Heart right ventricle (tissue), 16 donors: Measurements from ENCODE around the gene SMNDC1. TPM values are rescaled to one million over a fixed set of nuclear protein-coding genes. Genes with fewer than 3 reads are reported as not detected.

Experiments used
- ATAC-seq, 8 donors: fragments of 200-7000 bp; cut with Tn5 transposase; one replicate each; pipeline ENCODE4 v1.9.1; 2020; ENCODE audit warnings: mild to moderate bottlenecking in 8 of 8, moderate library complexity in 8 of 8, moderate number of reproducible peaks in 1 of 8
- DNase-seq, 2 donors: peaks; one replicate each; pipeline ENCODE4 v3.0.0-alpha.2; 2020
- H3K27ac ChIP-seq, 10 donors: fragments of 200-600 bp; sonication (generic) in 2 of 10; one replicate each; pipeline versions ENCODE4 v1.5.0 to v1.8.0; 2020 to 2022; ENCODE audit warnings: mild to moderate bottlenecking in 3 of 10
- H3K27me3 ChIP-seq, 7 donors: fragments of 200-600 bp; one replicate each; pipeline ENCODE4 v1.8.0; 2021 to 2022; ENCODE audit warnings: mild to moderate bottlenecking in 2 of 7
- H3K36me3 ChIP-seq, 9 donors: fragments of 200-600 bp; sonication (generic) in 1 of 9; one replicate each; pipeline versions ENCODE4 v1.5.0 to v1.8.0; 2020 to 2022; ENCODE audit warnings: mild to moderate bottlenecking in 2 of 9
- H3K4me1 ChIP-seq, 9 donors: fragments of 200-600 bp; sonication (generic) in 1 of 9; one replicate each; pipeline versions ENCODE4 v1.5.0 to v1.8.0; 2020 to 2022; ENCODE audit warnings: mild to moderate bottlenecking in 4 of 9
- H3K4me3 ChIP-seq, 10 donors: fragments of 200-600 bp; sonication (generic) in 2 of 10; one replicate each; pipeline versions ENCODE4 v1.5.0 to v1.8.0; 2020 to 2022; ENCODE audit warnings: mild to moderate bottlenecking in 7 of 10, moderate library complexity in 2 of 10
- H3K9me3 ChIP-seq, 11 donors: fragments of 200-600 bp in 10 of 11; sonication (generic) in 2 of 11; one replicate each; pipeline versions ENCODE4 v1.5.0 to v1.8.0; 2013 to 2022; ENCODE audit warnings: mild to moderate bottlenecking in 2 of 11, control low read depth in 1 of 11, moderate library complexity in 1 of 11
- CTCF ChIP-seq, 9 donors: fragments of 200-600 bp; sonication (generic) in 2 of 9; IDR thresholded peaks; one replicate each; pipeline versions ENCODE4 v1.5.0 to v1.8.0; 2021 to 2022; ENCODE audit warnings: antibody characterized with exemption in 9 of 9, mild to moderate bottlenecking in 5 of 9, moderate library complexity in 1 of 9
- WGBS, 2 donors: extraction: QIAGEN DNeasy Blood & Tissue Kit; methylation state at CpG; one replicate each; pipeline ENCODE4 v1.1.7; 2013; ENCODE audit warnings: inconsistent platforms in 1 of 2; 5-methylcytosine and 5-hydroxymethylcytosine counted together
- intact Hi-C, 10 donors: fragments of 100-400 bp; cut with DNase I; formaldehyde crosslinking; loops; one replicate each; pipeline versions ENCODE4 v1.11.1 to v1.14.2; 2022
- polyA plus RNA-seq, 2 donors: library from polyadenylated mRNA; stranded (reverse); fragments of 200-250 nt; gene quantifications; one replicate each; pipeline ENCODE4 v1.2.3, GENCODE V29; 2013
- total RNA-seq, 10 donors: library from RNA; stranded (reverse); fragmentation: NEBNext Ultra II Directional in 3 of 10; extraction: Animal tissue kit (Norgen Biotek cat#: 25700) in 3 of 10; gene quantifications; one replicate each; pipeline versions ENCODE4 v1.2.1 to v1.2.4, GENCODE V29; 2021 to 2023
- donor health status: Arrhythmogenic right ventricular cardiomyopathy.
- donor health status: ischemic (EF 13 %, LVEDD 7.1; RV severe dilation, severe dysfunction).
- donor health status: healthy with polysubstance abuse.
- donor health status: DM: no; HTN: yes; CAD: no.
- donor health status: DM: no; HTN: no; CAD: no.
- donor health status: ischemic (EF 25% LVEDD 6.9; RV normal size, moderate dysfunction).
- donor health status: ischemic (EF 25% LVEDD 5.7; RV mildly dilated, moderate dysfunction).
- donor health status: healthy.
- donor health status: DM: yes; HTN: yes; CAD: no.
- donor health status: Ischemic cardiomyopathy.
- donor health status: ischemic (EF 35%, LVEDD 5.7; RV mildly dilated, moderate dysfunction).
- donor health status: nonischemic (EF 11% LVEDD 7.7; RV severe dilation, severe dysfunction).
- donor health status: DM: yes; HTN: yes; CAD: no.
- donor health status: PGD.
- donor health status: ischemic (EF 29% LVEDD 5.4; RV normal size, mild dysfunction).
- donor health status: nonischemic (EF 23%, LVEDD 6.1; RV moderate dilation, normal function).

Gene SMNDC1
- total and polyA plus RNA-seq, 12 donors = 10.1 to 28.0 (median 20.7) TPM

DNA sequence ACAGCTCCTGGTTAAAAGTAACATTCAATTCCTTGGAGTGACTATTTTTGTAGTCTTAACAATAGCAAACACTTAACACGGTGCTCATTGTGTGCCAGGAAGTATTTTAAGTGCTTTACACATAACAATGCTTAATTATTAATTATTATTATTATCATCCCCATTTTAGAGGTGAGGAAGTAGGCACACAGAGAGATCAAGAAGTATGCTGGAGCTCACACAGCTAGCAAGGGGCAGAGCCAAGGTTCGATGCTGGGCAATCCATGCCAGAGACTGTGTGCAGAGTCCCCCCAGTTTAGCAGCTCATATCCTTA is 48.2 kb upstream of the SMNDC1 start:
- TF ChIP-seq CTCF (IDR thresholded peaks at IDR 0.05) = no peak
- Histone ChIP-seq H3K4me1 (peaks cover 0 to 46% (median 9%) of the 10 kb centered on the region in 9 donors), H3K36me3 (no peaks in the 10 kb centered on the region), H3K9me3 (no peaks in the 10 kb centered on the region), H3K4me3 (no peak overlapping the region), H3K27me3 (peaks cover 0 to 8% (median 0%) of the 10 kb centered on the region in 7 donors), H3K27ac (peak overlapping the region in 1 of 10 donors; percentile 0)
- DNase-seq (no peak), ATAC-seq (no peak)
- intact Hi-C loops = loop anchor here in 7 of 10 donors (5.0 kb wide), 4 partner anchors 36 to 194 kb away; no protein-coding TSS in a partner anchor
- 33 to 36% methylated on average over 2 of the region's 2 CpGs for WGBS, 2 donors

DNA sequence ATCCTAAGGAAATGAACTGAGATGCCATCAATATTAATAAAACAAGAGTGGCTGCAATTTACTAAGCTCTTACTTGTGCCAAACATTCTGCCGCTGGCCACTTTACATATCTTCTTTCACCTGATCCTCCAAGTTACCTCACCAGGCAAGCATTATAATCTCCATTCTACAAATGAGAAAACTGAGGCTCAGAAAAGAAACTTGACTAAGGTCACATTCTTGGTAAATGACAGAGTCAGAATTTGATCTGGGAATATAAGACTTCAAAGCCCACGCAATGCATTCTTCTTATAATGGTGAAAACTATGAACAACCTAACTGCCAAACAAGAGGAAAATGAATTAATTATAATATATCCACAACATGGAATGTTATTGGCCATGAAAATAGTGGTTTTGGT is 46.1 kb upstream of the SMNDC1 start:
- 90% methylated on average over 2 of the region's 2 CpGs for WGBS, 2 donors
- no peaks in the 10 kb centered on the region for H3K36me3 ChIP-seq
- H3K9me3 ChIP-seq = no peaks in the 10 kb centered on the region
- no peak for TF ChIP-seq CTCF (IDR thresholded peaks at IDR 0.05)
- H3K4me1 ChIP-seq = peaks cover 0 to 25% (median 3%) of the 10 kb centered on the region in 9 donors
- H3K27me3 ChIP-seq = peaks cover 0 to 8% (median 0%) of the 10 kb centered on the region in 7 donors
- H3K4me3 ChIP-seq = no peak overlapping the region
- DNase-seq (no peak), ATAC-seq (no peak)
- intact Hi-C loops = loop anchor here in 7 of 10 donors (5.0 kb wide), 4 partner anchors 34 to 196 kb away; no protein-coding TSS in a partner anchor
- no peak overlapping the region for H3K27ac ChIP-seq

- H3K4me3 ChIP-seq = no peak overlapping the region
- no peak overlapping the region for H3K27ac ChIP-seq
- no peaks in the 10 kb centered on the region for H3K36me3 ChIP-seq
- no peak for TF ChIP-seq CTCF (IDR thresholded peaks at IDR 0.05)
- H3K27me3 ChIP-seq = peaks cover 0 to 8% (median 0%) of the 10 kb centered on the region in 7 donors
- no peak for DNase-seq
- ATAC-seq = no peak
- peaks cover 0 to 20% (median 3%) of the 10 kb centered on the region in 9 donors for H3K4me1 ChIP-seq
- WGBS, 2 donors = 84 to 90% methylated on average over 3 of the region's 3 CpGs
- H3K9me3 ChIP-seq = no peaks in the 10 kb centered on the region
- intact Hi-C loops = loop anchor here in 7 of 10 donors (5.0 kb wide), 4 partner anchors 33 to 197 kb away; no protein-coding TSS in a partner anchor
These were observed 45.1 kb upstream of the SMNDC1 start for GRCh38 chr10:110349831-110350230.

- Histone ChIP-seq H3K27ac (no peak overlapping the region), H3K9me3 (no peaks in the 10 kb centered on the region), H3K4me3 (no peak overlapping the region), H3K27me3 (peaks cover 0 to 11% (median 0%) of the 10 kb centered on the region in 7 donors), H3K36me3 (no peaks in the 10 kb centered on the region), H3K4me1 (peaks cover 0 to 16% (median 3%) of the 10 kb centered on the region in 9 donors)
- intact Hi-C loops = no loop called here
- 70 to 79% methylated on average over 5 of the region's 5 CpGs for WGBS, 2 donors
- TF ChIP-seq CTCF (IDR thresholded peaks at IDR 0.05) = no peak
- ATAC-seq (no peak), DNase-seq (no peak)
These were observed 44.7 kb upstream of the SMNDC1 start for GRCh38 chr10:110349386-110349785.
